Medulla oblongata (tissue), 1 donor: ENCODE results near the gene HMGA1.

Source experiments
- DNase-seq: peaks from one replicate; pipeline ENCODE4 v3.0.0-alpha.2; 2015; ENCODE audit errors: extremely low spot score

The HMGA1 gene

DNA sequence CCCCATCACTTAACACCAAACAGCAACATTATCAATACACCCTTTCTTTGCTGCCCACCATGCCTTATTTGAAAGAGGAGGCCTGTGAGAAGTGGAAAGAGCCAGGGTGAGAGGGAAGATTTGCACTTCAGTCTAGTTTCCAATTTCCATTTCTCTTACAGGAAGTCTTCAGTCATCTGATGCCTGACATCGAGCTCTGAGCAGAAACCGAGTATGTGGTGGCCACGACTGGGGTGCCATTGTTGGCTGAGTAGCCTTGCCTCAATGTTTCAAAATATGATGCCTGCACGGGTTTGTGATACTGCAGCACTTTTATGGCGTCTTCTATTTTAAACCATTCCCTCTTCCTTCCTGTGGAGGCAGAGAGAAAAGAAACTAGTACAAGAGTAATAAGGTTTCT, 51.9 kb downstream of the HMGA1 start:
- no peak for DNase-seq

DNA sequence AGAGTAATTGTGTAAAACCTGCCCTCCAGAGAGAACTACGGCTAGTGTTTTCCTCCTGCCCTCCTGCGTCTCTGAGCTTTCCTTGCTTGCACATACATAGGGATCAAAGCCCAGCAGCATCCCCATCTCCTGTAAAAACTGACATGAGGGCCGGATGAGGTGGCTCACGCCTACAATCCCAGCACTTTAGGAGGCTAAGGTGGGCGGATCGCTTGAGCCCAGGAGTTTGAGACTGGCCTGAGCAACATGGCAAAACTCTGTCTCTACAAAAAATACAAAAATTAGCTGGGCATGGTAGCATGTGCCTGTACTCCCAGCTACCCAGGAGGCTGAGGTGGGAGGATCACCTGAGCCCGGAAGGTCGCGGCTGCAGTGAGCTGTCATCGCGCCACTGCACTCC, 52.5 kb downstream of the HMGA1 start:
- DNase-seq = no peak

DNA sequence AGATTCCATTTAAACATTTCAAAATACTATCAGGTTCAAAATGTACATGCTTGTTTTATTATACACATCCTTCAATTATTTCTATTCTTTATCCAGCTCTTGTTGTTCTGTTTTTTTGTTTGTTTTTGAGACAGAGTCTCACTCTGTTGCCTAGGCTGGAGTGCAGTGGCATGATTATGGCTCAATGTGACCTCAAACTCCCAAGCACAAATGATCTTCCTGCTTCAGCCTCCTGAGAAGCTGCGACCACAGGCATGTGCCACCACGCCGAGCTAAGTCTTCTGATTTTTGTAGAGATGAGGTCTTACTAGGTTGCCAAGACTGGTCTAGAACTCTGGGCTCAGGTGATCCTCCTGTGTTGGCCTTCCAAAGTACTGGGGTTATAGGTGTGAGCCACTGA, 56.3 kb downstream of the HMGA1 start:
- DNase-seq = no peak

DNA sequence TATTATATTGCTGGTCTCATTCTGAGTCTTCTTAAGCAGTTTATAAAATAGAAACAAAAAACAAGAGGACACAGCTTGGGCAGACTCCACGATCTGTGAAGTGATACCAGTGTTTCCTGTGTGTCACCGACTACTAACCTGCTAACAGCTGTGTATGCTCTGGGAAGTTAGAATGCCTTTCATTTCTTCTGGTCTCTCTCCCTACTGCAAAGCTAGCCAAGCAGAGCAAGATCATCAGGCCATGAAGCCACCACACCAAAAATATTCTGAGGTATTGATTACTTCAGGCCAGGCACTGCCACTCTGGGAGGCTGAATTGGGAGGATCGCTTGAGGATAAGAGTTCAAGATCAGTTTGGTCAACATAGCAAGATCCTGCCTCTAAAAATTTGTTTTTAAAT, 59.0 kb downstream of the HMGA1 start:
- no peak for DNase-seq
